SIG-M5 (cell line): ENCODE data around the gene NKG7.
"Not testable (repeated sequence)": the region's sequence is repeated elsewhere in the genome, so short reads cannot be mapped to it uniquely, and the experiment has no call there.

Source experiments
- DNase-seq: peaks from one replicate; lab custom pipeline; 2025; lab: John Stamatoyannopoulos, UW

NKG7 gene

GRCh38 chr19:51372649-51373504 lies at the start of gene NKG7:
Gene NKG7 (minus strand): TSS chr19:51372654. CDS start chr19:51372535, 119 bp downstream.
- DNase-seq, result peak; percentile 64

- DNase-seq, result no peak
These were observed 49.6 kb upstream of the NKG7 start for GRCh38 chr19:51422053-51422448.

GRCh38 chr19:51421229-51422052 lies 49.0 kb upstream of the NKG7 start:
- no peak for DNase-seq

- not testable (repeated sequence) for DNase-seq
These were observed 48.1 kb upstream of the NKG7 start for GRCh38 chr19:51420511-51420910.

- no peak for DNase-seq
These were observed 46.3 kb upstream of the NKG7 start for GRCh38 chr19:51418707-51419106.

GRCh38 chr19:51417810-51418157 lies 45.3 kb upstream of the NKG7 start:
- DNase-seq, result no peak

GRCh38 chr19:51417107-51417809 lies 44.8 kb upstream of the NKG7 start, which contains the start of gene SIGLEC10:
Gene SIGLEC10 (minus strand): TSS chr19:51417642. CDS start chr19:51417581, 61 bp downstream.
- peak; percentile 18 for DNase-seq

- not testable (repeated sequence) for DNase-seq
These were observed 44.0 kb upstream of the NKG7 start for GRCh38 chr19:51416422-51416821.

GRCh38 chr19:51415187-51415586 lies 42.7 kb upstream of the NKG7 start:
- DNase-seq, result no peak

GRCh38 chr19:51410950-51411748 lies 38.7 kb upstream of the NKG7 start:
- no peak for DNase-seq

- DNase-seq, result peak; percentile 48
These were observed 35.2 kb upstream of the NKG7 start for GRCh38 chr19:51407511-51408131.

GRCh38 chr19:51402117-51402516 lies 29.7 kb upstream of the NKG7 start:
- DNase-seq, result no peak

GRCh38 chr19:51399936-51400335 lies 27.5 kb upstream of the NKG7 start:
- not testable (repeated sequence) for DNase-seq

GRCh38 chr19:51399231-51399630 lies 26.8 kb upstream of the NKG7 start:
- no peak for DNase-seq

GRCh38 chr19:51398096-51398704 lies 25.7 kb upstream of the NKG7 start:
- DNase-seq, result no peak

- DNase-seq, result not testable (repeated sequence)
These were observed 25.0 kb upstream of the NKG7 start for GRCh38 chr19:51397453-51397852.

- no peak for DNase-seq
These were observed 23.7 kb upstream of the NKG7 start for GRCh38 chr19:51396175-51396574.

- peak; percentile 94 for DNase-seq
These were observed 21.8 kb upstream of the NKG7 start for GRCh38 chr19:51394050-51394836.

- DNase-seq, result no peak
These were observed 20.2 kb upstream of the NKG7 start for GRCh38 chr19:51392701-51393100.
